ENCODE measurements around the gene OR9A2. TPM values are rescaled to one million over a fixed set of nuclear protein-coding genes. Genes with fewer than 3 reads are reported as not detected.

The OR9A2 gene, protein sequence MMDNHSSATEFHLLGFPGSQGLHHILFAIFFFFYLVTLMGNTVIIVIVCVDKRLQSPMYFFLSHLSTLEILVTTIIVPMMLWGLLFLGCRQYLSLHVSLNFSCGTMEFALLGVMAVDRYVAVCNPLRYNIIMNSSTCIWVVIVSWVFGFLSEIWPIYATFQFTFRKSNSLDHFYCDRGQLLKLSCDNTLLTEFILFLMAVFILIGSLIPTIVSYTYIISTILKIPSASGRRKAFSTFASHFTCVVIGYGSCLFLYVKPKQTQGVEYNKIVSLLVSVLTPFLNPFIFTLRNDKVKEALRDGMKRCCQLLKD
- total RNA-seq (under 1 TPM in 1 of 7 donors, not detected in 6; 0.64 TPM), polyA plus RNA-seq (not detected)
- long read RNA-seq, donor 1 = 0 reads
- long read RNA-seq, donor 2 = 0 reads

DNA sequence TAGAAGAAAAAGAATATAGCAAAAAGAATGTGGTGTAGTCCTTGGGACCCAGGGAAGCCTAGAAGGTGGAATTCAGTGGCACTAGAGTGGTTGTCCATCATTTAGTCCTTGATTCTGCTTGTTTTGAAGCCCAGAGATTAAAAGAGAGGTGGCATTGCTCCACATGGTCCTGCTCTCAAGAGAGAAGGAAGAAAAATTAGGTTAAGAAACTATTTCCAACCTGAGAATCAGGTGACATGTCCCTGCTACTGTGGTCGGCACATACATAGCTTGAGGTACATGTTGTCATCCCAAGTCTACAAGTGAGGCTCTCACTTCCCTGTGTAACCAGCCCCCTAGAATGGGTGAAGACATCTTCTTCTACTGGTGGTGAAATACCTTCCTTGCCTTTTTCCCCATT lies at the start of gene OR9A2:
Gene OR9A2 (minus strand): TSS at position 101 of the 400 bp plus-strand sequence. CDS start 0 bp downstream, at position 101.
- TF ChIP-seq POLR2AphosphoS5 (IDR thresholded peaks at IDR 0.05) (no peak), POLR2A (IDR thresholded peaks at IDR 0.05) (no peak)
- TF ChIP-seq, protein P1, sequence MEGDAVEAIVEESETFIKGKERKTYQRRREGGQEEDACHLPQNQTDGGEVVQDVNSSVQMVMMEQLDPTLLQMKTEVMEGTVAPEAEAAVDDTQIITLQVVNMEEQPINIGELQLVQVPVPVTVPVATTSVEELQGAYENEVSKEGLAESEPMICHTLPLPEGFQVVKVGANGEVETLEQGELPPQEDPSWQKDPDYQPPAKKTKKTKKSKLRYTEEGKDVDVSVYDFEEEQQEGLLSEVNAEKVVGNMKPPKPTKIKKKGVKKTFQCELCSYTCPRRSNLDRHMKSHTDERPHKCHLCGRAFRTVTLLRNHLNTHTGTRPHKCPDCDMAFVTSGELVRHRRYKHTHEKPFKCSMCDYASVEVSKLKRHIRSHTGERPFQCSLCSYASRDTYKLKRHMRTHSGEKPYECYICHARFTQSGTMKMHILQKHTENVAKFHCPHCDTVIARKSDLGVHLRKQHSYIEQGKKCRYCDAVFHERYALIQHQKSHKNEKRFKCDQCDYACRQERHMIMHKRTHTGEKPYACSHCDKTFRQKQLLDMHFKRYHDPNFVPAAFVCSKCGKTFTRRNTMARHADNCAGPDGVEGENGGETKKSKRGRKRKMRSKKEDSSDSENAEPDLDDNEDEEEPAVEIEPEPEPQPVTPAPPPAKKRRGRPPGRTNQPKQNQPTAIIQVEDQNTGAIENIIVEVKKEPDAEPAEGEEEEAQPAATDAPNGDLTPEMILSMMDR (IDR thresholded peaks at IDR 0.05 in 8 of 11, conservative IDR thresholded peaks at IDR 0.05 in 3 of 11) = no peak
- Histone ChIP-seq H3K4me3 (no peak within 1 kb of the TSS), H3K27me3 (replicated peaks in 1 of 7) (no peaks in the 10 kb centered on the region), H3K4me1 (no peaks in the 10 kb centered on the region), H3K36me3 (no peaks in the 10 kb centered on the region), H3K27ac (no peak within 1 kb of the TSS), H3K9me3 (no peaks in the 10 kb centered on the region)
- intact Hi-C loops (cut with DNase I; ENCODE audit: low total_unique reads) = no loop called here
- DNase-seq = no peak
- WGBS, 5 donors = 77 to 93% (median 82%) methylated on average over 1 of the region's 1 CpG

DNA sequence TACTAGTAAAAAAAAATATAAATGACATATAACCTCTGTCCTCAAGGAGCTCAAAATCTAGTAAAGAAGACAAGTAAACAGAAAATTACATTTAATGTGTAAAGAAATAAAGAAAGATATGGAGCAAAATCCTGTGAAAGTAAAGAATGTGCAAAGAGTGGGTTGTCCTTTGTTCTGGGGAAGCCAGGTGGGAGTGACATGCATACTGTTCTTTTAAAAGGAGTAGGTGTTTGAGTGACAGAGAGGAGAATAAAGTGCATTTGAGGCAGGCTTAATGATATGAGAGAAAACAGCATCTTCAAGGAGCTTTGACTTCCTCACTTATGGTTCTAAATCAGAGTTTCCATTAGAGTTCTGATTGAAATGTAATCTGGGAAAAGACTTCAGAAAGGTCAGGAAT lies 47.2 kb upstream of the OR9A2 start:
- peaks cover 0 to 3% (median 0%) of the 10 kb centered on the region in 7 donors for H3K27me3 ChIP-seq (replicated peaks in 1 of 7)
- H3K9me3 ChIP-seq = peaks cover 0 to 16% (median 0%) of the 10 kb centered on the region in 8 donors
- TF ChIP-seq POLR2A (IDR thresholded peaks at IDR 0.05) = no peak
- no peak for TF ChIP-seq POLR2AphosphoS5 (IDR thresholded peaks at IDR 0.05)
- TF ChIP-seq, protein P1 (IDR thresholded peaks at IDR 0.05 in 8 of 11, conservative IDR thresholded peaks at IDR 0.05 in 3 of 11) = no peak
- intact Hi-C loops (cut with DNase I; ENCODE audit: low total_unique reads) = no loop called here
- H3K4me1 ChIP-seq = no peaks in the 10 kb centered on the region
- no peaks in the 10 kb centered on the region for H3K36me3 ChIP-seq
- no peak for DNase-seq
- H3K4me3 ChIP-seq = no peak overlapping the region
- no peak overlapping the region for H3K27ac ChIP-seq

DNA sequence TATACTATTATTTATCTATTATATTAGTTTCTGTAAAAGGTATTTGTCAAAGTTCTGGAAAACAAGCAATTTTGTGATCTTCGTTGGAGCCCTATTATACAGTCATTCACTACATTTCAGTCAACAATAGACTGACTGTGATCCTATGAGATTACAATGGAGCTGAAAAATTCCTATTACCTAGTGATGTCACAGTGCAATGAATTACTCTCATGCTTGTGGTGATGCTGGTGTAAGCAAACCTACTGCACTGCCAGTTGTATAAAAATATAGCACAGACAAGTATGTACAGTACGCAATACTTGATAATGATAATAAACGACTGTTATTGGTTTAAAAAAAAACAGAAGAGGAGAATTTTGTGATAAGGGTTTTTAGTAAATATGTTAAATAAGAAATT lies 46.6 kb upstream of the OR9A2 start:
- no peak for DNase-seq
- Histone ChIP-seq H3K27me3 (replicated peaks in 1 of 7) (peaks cover 0 to 3% (median 0%) of the 10 kb centered on the region in 7 donors), H3K36me3 (no peaks in the 10 kb centered on the region), H3K9me3 (peaks cover 0 to 10% (median 0%) of the 10 kb centered on the region in 8 donors), H3K27ac (no peak overlapping the region), H3K4me3 (no peak overlapping the region), H3K4me1 (no peaks in the 10 kb centered on the region)
- WGBS, 5 donors = 88 to 92% (median 89%) methylated on average over 3 of the region's 3 CpGs
- intact Hi-C loops (cut with DNase I; ENCODE audit: low total_unique reads) = no loop called here
- TF ChIP-seq, protein P1 (IDR thresholded peaks at IDR 0.05 in 8 of 11, conservative IDR thresholded peaks at IDR 0.05 in 3 of 11) = no peak
- no peak for TF ChIP-seq POLR2A (IDR thresholded peaks at IDR 0.05)

DNA sequence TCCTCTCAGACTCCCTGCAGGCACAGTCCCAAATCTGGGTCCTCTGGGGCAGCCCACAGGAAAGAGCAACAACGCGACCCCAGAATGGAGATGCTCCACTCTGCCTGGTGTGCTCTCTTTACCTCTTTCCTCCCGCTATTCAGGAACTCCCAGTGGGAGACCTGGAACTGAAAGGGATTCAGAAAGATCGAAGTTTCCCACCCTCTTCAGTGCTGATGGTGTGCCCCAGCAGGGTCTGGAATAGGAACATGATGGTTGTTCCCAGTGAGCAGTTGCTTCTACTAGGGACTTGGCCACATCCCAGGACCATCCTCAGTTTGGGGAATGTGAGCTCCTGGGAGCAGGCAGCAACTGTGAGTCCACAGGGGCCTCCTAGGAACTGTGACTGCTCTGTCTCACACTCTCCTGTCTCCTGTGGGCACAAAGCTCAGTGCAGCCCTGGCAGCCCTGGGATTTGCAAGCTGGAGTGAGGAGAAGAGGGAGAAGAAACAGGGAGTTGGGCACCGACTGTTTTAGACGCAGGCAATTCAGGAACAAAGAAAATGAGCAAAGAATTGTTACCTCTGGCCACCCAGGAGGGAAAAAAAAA lies 43.1 kb upstream of the OR9A2 start:
- Histone ChIP-seq H3K4me3 (no peak overlapping the region), H3K4me1 (no peaks in the 10 kb centered on the region), H3K27me3 (replicated peaks in 1 of 7) (peaks cover 0 to 3% (median 0%) of the 10 kb centered on the region in 7 donors), H3K36me3 (no peaks in the 10 kb centered on the region), H3K27ac (no peak overlapping the region), H3K9me3 (peaks cover 0 to 5% (median 0%) of the 10 kb centered on the region in 8 donors)
- 66 to 76% (median 71%) methylated on average over 6 of the region's 6 CpGs for WGBS, 5 donors
- intact Hi-C loops (cut with DNase I; ENCODE audit: low total_unique reads) = no loop called here
- no peak for DNase-seq
- TF ChIP-seq, protein P1 (IDR thresholded peaks at IDR 0.05 in 8 of 11, conservative IDR thresholded peaks at IDR 0.05 in 3 of 11) = no peak

All from spleen (tissue), 13 donors.